Ishikawa (cell line): ENCODE measurements around the gene PSMC1.

Experiments used
- CEBPB ChIP-seq: IDR thresholded peaks from 2 replicates; pipeline ENCODE4 v1.6.1; 2012
- CREB1 ChIP-seq: IDR thresholded peaks from 2 replicates; pipeline ENCODE4 v1.6.1; 2012; ENCODE audit warnings: low read depth
- EGR1 ChIP-seq: IDR thresholded peaks from 2 replicates; pipeline ENCODE4 v1.6.1; 2012
- EP300 ChIP-seq: IDR thresholded peaks from 2 replicates; pipeline ENCODE4 v1.6.1; 2012; ENCODE audit warnings: borderline replicate concordance
- FOXM1 ChIP-seq: IDR thresholded peaks from 2 replicates; pipeline ENCODE4 v1.6.1; 2012; ENCODE audit warnings: low read depth, borderline replicate concordance
- NFIC ChIP-seq: IDR thresholded peaks from 2 replicates; pipeline ENCODE4 v1.6.1; 2012
- RAD21 ChIP-seq: IDR thresholded peaks from 2 replicates; pipeline ENCODE4 v1.6.1; 2012; ENCODE audit warnings: low read depth
- REST ChIP-seq: IDR thresholded peaks from 2 replicates; pipeline ENCODE4 v1.6.1; 2012; ENCODE audit warnings: low read depth, mild to moderate bottlenecking
- TAF1 ChIP-seq: IDR thresholded peaks from 2 replicates; pipeline ENCODE4 v1.6.1; 2012; ENCODE audit warnings: low read depth, mild to moderate bottlenecking
- TCF12 ChIP-seq: IDR thresholded peaks from 2 replicates; pipeline ENCODE4 v1.6.1; 2012; ENCODE audit warnings: low read depth
- TEAD4 ChIP-seq: IDR thresholded peaks from 2 replicates; pipeline ENCODE4 v1.6.1; 2012
- YY1 ChIP-seq: IDR thresholded peaks from 2 replicates; pipeline ENCODE4 v1.6.1; 2012; ENCODE audit warnings: low read depth
- ZBTB7A ChIP-seq: IDR thresholded peaks from 2 replicates; pipeline ENCODE4 v1.6.1; 2012; ENCODE audit warnings: low read depth
- TF ChIP-seq, protein P1 (sequence below): IDR thresholded peaks from 2 replicates; pipeline ENCODE4 v1.6.1; 2012
- TF ChIP-seq, protein P2 (sequence below): IDR thresholded peaks from 2 replicates; pipeline ENCODE4 v1.6.1; 2012

The PSMC1 gene

GRCh38 chr14:90275458-90275814 is 19.1 kb downstream of the PSMC1 start:
- TF ChIP-seq REST, result no peak
- TF ChIP-seq YY1, result no peak
- TF ChIP-seq, protein P1, sequence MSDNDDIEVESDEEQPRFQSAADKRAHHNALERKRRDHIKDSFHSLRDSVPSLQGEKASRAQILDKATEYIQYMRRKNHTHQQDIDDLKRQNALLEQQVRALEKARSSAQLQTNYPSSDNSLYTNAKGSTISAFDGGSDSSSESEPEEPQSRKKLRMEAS, result no peak
- no peak for TF ChIP-seq TEAD4
- no peak for TF ChIP-seq EGR1
- no peak for TF ChIP-seq EP300

- no peak for TF ChIP-seq EP300
- TF ChIP-seq, protein P2, sequence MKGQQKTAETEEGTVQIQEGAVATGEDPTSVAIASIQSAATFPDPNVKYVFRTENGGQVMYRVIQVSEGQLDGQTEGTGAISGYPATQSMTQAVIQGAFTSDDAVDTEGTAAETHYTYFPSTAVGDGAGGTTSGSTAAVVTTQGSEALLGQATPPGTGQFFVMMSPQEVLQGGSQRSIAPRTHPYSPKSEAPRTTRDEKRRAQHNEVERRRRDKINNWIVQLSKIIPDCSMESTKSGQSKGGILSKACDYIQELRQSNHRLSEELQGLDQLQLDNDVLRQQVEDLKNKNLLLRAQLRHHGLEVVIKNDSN, result no peak
- TF ChIP-seq TAF1, result no peak
- no peak for TF ChIP-seq ZBTB7A
- TF ChIP-seq FOXM1, result no peak
- no peak for TF ChIP-seq TEAD4
- TF ChIP-seq, protein P1, result no peak
- TF ChIP-seq TCF12, result no peak
- TF ChIP-seq CEBPB, result no peak
- no peak for TF ChIP-seq YY1
- no peak for TF ChIP-seq RAD21
- no peak for TF ChIP-seq CREB1
- no peak for TF ChIP-seq REST
- TF ChIP-seq EGR1, result no peak
- no peak for TF ChIP-seq NFIC
These were observed 19.5 kb downstream of the PSMC1 start for GRCh38 chr14:90275820-90276219.

GRCh38 chr14:90276646-90277367 is 20.5 kb downstream of the PSMC1 start:
- TF ChIP-seq CREB1 (no peak), RAD21 (no peak), TEAD4 (no peak), FOXM1 (no peak), CEBPB (no peak), EGR1 (no peak), EP300 (no peak), REST (no peak), TCF12 (no peak), NFIC (no peak)
- TF ChIP-seq, protein P2, result no peak
- TF ChIP-seq, protein P1, result no peak

DNA sequence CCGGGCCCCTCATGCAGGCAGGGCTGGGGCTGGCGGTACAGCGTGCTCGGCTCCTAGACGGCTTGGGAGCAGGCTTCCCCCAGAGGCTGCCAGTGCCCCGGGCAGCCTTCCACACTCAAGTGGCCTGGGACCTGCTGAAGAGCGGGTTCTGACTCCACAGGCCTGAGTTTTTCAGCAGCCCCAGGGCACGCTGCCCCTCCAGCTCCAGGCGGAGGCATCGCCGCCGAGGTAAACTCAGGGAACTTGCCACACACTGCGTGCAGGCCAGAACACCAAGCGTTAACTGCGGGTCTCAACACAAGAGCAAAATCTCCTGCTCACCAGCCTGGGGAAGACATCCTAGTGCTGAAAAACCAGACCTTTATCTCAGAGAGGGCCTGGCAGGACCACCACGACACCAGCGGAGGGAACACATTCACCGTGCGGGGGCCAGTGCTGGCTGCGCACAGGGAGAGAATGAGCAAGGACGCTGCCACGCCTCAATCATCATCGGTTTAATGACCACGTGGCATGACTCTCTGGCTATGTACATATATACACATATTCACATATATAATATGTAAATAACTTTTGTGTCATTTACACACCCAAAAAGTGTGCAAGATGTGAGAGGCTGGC is 21.3 kb downstream of the PSMC1 start:
- TF ChIP-seq TCF12 (no peak), YY1 (no peak), NFIC (no peak), REST (no peak), TAF1 (no peak), EGR1 (no peak), CEBPB (no peak), EP300 (no peak), ZBTB7A (no peak), FOXM1 (no peak), TEAD4 (no peak)
- TF ChIP-seq, protein P1, result no peak
- TF ChIP-seq, protein P2, result no peak
